Rectal smooth muscle tissue (tissue), 1 donor: ENCODE results near the gene COPZ1.
"Not testable (repeated sequence)": the region's sequence is repeated elsewhere in the genome, so short reads cannot be mapped to it uniquely, and the experiment has no call there.

Source experiments
- H3K27ac ChIP-seq: one replicate; pipeline ENCODE4 v1.7.0; 2013; ENCODE audit warnings: low read depth, low read length, inconsistent platforms
- H3K27me3 ChIP-seq: one replicate; pipeline ENCODE4 v1.7.0; 2013; ENCODE audit warnings: low read length; ENCODE audit not compliant: control insufficient read depth, insufficient read depth
- H3K36me3 ChIP-seq: one replicate; pipeline ENCODE4 v1.7.0; 2013; ENCODE audit warnings: low read length; ENCODE audit not compliant: control insufficient read depth, insufficient read depth
- H3K4me1 ChIP-seq: one replicate; pipeline ENCODE4 v1.7.0; 2013; ENCODE audit warnings: low read length; ENCODE audit not compliant: control insufficient read depth, insufficient read depth
- H3K4me3 ChIP-seq: one replicate; pipeline ENCODE4 v1.7.0; 2013; ENCODE audit warnings: low read length
- H3K9ac ChIP-seq: one replicate; pipeline ENCODE4 v1.7.0; 2013; ENCODE audit warnings: low read length

COPZ1 gene

GRCh38 chr12:54349679-54350078 lies 24.7 kb downstream of the COPZ1 start:
- no peak overlapping the region for H3K27ac ChIP-seq
- no peak overlapping the region for H3K4me3 ChIP-seq
- peaks cover 25% of the 10 kb centered on the region for H3K4me1 ChIP-seq
- H3K27me3 ChIP-seq: no peaks in the 10 kb centered on the region
- H3K9ac ChIP-seq: no peak overlapping the region
- H3K36me3 ChIP-seq: peaks cover 31% of the 10 kb centered on the region

GRCh38 chr12:54350743-54351142 lies 25.8 kb downstream of the COPZ1 start:
- Histone ChIP-seq H3K4me1 (peaks cover 25% of the 10 kb centered on the region), H3K4me3 (no peak overlapping the region), H3K27me3 (no peaks in the 10 kb centered on the region), H3K27ac (peak overlapping the region; percentile 91), H3K36me3 (peaks cover 22% of the 10 kb centered on the region), H3K9ac (no peak overlapping the region)

- Histone ChIP-seq H3K4me1 (peaks cover 30% of the 10 kb centered on the region), H3K4me3 (no peak overlapping the region), H3K27me3 (no peaks in the 10 kb centered on the region), H3K36me3 (peaks cover 22% of the 10 kb centered on the region), H3K9ac (no peak overlapping the region), H3K27ac (peak overlapping the region; percentile 91)
Measured at GRCh38 chr12:54351341-54351740, 26.4 kb downstream of the COPZ1 start.

GRCh38 chr12:54352022-54352531 lies 27.1 kb downstream of the COPZ1 start:
- no peaks in the 10 kb centered on the region for H3K27me3 ChIP-seq
- peaks cover 38% of the 10 kb centered on the region for H3K4me1 ChIP-seq
- peak overlapping the region; percentile 91 for H3K27ac ChIP-seq
- H3K9ac ChIP-seq: no peak overlapping the region
- H3K4me3 ChIP-seq: peak overlapping the region; percentile 52
- H3K36me3 ChIP-seq: peaks cover 18% of the 10 kb centered on the region

GRCh38 chr12:54352891-54353874 lies 28.3 kb downstream of the COPZ1 start:
- Histone ChIP-seq H3K27me3 (no peaks in the 10 kb centered on the region), H3K4me1 (peaks cover 39% of the 10 kb centered on the region), H3K4me3 (peak overlapping the region; percentile 52), H3K9ac (no peak overlapping the region), H3K36me3 (peaks cover 8% of the 10 kb centered on the region), H3K27ac (peak overlapping the region; percentile 91)

- H3K27me3 ChIP-seq, H3K4me3 ChIP-seq, H3K27ac ChIP-seq, H3K9ac ChIP-seq, H3K36me3 ChIP-seq: not testable (repeated sequence)
- peaks cover 43% of the 10 kb centered on the region for H3K4me1 ChIP-seq
Measured at GRCh38 chr12:54354271-54354670, 29.3 kb downstream of the COPZ1 start.

GRCh38 chr12:54355104-54355815 lies 30.3 kb downstream of the COPZ1 start:
- H3K4me3 ChIP-seq: no peak overlapping the region
- peaks cover 52% of the 10 kb centered on the region for H3K4me1 ChIP-seq
- peak overlapping the region; percentile 79 for H3K27ac ChIP-seq
- no peaks in the 10 kb centered on the region for H3K27me3 ChIP-seq
- H3K9ac ChIP-seq: no peak overlapping the region
- H3K36me3 ChIP-seq: no peaks in the 10 kb centered on the region

- Histone ChIP-seq H3K9ac (no peak overlapping the region), H3K36me3 (no peaks in the 10 kb centered on the region), H3K4me3 (no peak overlapping the region), H3K4me1 (peaks cover 53% of the 10 kb centered on the region), H3K27me3 (no peaks in the 10 kb centered on the region), H3K27ac (peak overlapping the region; percentile 79)
Measured at GRCh38 chr12:54356228-54356627, 31.3 kb downstream of the COPZ1 start.

- H3K9ac ChIP-seq: no peak overlapping the region
- H3K4me3 ChIP-seq: no peak overlapping the region
- H3K27me3 ChIP-seq: no peaks in the 10 kb centered on the region
- peaks cover 45% of the 10 kb centered on the region for H3K4me1 ChIP-seq
- peak overlapping the region; percentile 79 for H3K27ac ChIP-seq
- H3K36me3 ChIP-seq: no peaks in the 10 kb centered on the region
Measured at GRCh38 chr12:54356951-54357356, 32.0 kb downstream of the COPZ1 start.

GRCh38 chr12:54357506-54358190 lies 32.7 kb downstream of the COPZ1 start:
- Histone ChIP-seq H3K9ac (no peak overlapping the region), H3K36me3 (no peaks in the 10 kb centered on the region), H3K4me1 (peaks cover 41% of the 10 kb centered on the region), H3K4me3 (no peak overlapping the region), H3K27me3 (no peaks in the 10 kb centered on the region), H3K27ac (peak overlapping the region; percentile 95)

GRCh38 chr12:54358191-54358944 lies 33.4 kb downstream of the COPZ1 start:
- Histone ChIP-seq H3K27me3 (no peaks in the 10 kb centered on the region), H3K27ac (peak overlapping the region; percentile 95), H3K4me1 (peaks cover 36% of the 10 kb centered on the region), H3K4me3 (peak overlapping the region; percentile 85), H3K9ac (peak overlapping the region; percentile 50), H3K36me3 (no peaks in the 10 kb centered on the region)
